GM18511 (cell line): ENCODE data around the gene PCK2.
A peak's percentile ranks its signal among the peaks of the same experiment; 100 is the strongest.
"Not testable (repeated sequence)": the region's sequence is repeated elsewhere in the genome, so short reads cannot be mapped to it uniquely, and the experiment has no call there.

Experiments
- ATAC-seq: cut with Tn5 transposase; IDR thresholded peaks from one replicate; pipeline ENCODE4 v1.9.1; 2021; ENCODE audit warnings: mild to moderate bottlenecking, moderate library complexity; ENCODE audit not compliant: unreplicated experiment

The PCK2 gene

GRCh38 chr14:24093207-24093900 lies 757 bp upstream of the PCK2 start:
- ATAC-seq: no peak

- ATAC-seq: peak; percentile 0
Observed at GRCh38 chr14:24094841-24095270, 745 bp downstream of the PCK2 start.

GRCh38 chr14:24095271-24096068 lies 1.4 kb downstream of the PCK2 start:
- peak; percentile 75 for ATAC-seq

DNA sequence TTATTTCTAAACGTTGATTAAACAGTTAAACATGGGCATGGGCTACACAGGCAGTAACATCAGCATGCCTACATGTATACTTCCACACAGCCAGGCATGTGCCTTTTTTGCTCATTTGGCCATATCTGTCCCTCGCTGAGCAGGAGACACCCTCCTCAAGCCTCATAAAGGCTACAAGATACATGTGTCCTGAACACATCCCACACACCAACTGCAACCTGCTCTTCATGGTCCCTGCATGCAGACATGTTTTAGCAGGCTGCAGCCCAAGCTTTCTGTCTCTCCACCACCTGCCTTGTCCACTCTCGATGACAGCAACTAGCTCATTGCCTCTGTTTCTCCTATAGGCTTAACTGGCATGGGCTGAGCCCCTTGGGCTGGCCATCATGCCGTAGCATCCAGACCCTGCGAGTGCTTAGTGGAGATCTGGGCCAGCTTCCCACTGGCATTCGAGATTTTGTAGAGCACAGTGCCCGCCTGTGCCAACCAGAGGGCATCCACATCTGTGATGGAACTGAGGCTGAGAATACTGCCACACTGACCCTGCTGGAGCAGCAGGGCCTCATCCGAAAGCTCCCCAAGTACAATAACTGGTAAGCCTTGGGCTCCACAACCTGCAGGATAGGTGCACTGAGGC lies 2.6 kb downstream of the PCK2 start:
- no peak for ATAC-seq

DNA sequence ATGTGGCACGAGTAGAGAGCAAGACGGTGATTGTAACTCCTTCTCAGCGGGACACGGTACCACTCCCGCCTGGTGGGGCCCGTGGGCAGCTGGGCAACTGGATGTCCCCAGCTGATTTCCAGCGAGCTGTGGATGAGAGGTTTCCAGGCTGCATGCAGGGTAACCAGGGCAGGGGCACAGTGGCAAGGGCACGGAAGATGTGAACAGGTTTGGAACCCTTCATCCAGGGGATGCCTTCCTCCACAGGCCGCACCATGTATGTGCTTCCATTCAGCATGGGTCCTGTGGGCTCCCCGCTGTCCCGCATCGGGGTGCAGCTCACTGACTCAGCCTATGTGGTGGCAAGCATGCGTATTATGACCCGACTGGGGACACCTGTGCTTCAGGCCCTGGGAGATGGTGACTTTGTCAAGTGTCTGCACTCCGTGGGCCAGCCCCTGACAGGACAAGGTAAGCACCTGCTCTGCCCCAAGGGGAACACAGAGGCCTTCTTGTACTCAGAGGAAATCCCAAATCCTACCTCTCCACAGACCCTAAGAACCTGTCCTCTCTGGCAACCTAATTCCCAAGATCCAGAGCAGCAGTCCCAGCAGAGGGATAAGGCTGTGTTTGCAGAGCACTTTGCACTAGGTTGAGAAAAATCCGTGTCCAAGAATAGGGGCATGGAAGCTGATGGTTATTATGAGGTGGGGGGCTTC lies 4.3 kb downstream of the PCK2 start:
- ATAC-seq: no peak

DNA sequence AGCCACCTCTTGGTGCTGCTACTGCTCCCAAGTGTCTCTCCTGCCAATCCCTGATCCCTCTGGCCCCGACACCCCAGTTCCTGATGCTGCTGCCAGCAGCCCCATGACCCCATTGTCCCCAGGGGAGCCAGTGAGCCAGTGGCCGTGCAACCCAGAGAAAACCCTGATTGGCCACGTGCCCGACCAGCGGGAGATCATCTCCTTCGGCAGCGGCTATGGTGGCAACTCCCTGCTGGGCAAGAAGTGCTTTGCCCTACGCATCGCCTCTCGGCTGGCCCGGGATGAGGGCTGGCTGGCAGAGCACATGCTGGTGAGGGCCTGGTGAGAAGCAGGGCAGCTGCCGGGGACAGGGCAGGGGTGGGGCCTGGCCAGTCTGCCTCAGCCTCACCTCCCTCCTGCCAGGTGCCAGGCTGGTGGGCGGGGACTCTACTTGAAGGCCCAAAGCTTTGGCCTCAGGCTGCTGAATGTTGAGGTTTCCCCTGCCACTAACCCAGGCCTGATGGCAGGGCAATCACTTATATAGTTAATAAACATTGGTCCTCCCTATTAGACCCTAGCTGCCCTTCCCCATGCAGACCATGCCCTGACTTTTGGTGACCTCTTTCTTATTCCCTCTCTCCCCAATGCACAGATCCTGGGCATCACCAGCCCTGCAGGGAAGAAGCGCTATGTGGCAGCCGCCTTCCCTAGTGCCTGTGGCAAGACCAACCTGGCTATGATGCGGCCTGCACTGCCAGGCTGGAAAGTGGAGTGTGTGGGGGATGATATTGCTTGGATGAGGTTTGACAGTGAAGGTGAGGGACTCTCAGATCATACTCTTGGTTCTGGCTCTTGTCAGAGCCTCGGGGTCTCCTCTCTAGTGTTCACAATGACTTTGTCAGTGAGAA lies 5.1 kb downstream of the PCK2 start:
- ATAC-seq: no peak

DNA sequence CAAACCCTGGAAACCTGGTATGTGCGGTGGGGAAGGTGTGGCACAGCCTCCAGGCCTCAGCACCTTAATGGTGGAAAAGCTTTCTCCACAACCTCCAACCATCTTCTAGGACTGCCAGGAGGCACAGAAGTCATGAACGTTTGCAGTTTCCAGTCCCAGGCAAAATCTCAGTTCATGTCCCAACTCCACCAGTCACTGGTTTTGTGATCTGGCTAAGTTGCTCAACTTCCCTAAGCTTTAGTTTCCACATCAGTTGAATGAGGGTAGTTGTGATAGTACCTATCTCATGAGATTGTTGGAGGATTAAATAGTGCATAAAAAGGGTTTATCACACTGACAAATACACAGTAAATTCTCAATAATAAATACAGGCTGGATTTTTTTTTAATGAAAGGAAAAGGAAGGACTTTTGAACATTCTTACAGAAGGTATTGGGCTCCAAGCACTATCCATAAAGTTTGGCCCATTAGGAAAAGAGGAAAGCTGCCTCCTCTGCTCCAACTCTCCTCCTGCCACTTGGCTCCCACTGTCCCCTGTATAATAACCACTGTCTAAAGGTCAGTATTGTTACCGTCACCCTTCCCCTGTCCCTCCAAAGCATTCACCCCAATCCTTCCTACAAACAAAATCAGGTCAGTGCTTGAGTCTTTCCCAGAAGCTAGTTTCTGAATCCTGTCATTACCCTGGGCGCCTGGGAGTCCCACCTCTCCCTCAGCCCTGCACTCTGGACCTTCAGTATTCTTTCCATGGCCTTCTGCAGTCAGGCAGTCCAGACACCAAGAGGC lies 6.3 kb downstream of the PCK2 start:
- no peak for ATAC-seq

DNA sequence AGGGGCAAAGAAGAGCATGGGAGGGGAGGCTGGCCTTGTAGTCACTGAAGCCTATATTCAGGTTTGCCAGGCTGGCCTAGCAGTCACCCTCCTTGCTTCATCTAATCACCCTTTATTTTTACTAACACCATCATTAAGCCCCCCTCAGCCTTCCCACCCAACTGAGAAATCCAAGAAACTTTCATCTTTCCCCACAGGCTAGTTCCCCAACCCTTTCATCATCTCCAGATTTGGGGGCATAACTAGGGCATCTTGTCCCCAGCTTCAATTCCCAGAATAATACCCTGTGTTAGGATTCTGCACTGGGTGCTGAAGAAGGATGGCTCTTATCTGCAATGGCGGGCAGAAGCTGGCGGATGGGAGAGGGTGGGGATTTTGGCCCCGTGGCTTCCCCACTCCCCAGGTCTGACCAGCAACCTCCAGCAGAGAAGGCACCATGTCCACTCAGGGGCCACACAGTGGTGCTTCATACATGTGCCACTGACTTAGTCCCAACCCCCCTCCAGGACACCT lies 6.9 kb downstream of the PCK2 start:
- no peak for ATAC-seq

DNA sequence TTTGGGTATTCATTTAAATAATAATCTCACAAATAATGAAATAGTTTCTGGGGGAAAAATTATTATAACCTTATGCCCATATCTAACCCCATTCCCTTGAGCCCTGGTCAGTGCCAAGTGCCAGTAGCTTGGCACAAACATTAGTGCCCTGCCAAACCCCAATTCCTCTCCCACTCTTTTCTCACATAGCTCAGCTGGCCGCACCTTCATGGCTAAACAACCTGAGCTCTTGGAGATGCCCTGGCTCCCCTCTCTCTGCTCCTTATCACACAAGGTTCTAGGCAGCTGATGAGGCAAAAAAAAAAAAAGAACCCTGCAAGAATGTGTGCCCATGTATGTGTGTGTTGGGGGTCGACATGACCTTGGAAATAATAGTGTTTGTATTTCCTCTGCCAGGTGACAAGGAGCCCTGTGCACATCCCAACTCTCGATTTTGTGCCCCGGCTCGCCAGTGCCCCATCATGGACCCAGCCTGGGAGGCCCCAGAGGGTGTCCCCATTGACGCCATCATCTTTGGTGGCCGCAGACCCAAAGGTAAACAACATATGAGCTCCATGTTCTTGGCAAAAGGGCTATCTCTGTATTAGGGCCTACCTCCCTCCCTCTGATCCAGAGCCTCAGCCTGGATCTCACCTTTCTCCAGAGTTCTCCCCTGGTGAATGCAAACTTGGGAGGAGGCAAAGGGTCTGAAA lies 8.4 kb downstream of the PCK2 start:
- ATAC-seq: no peak

GRCh38 chr14:24103451-24103850 lies 9.3 kb downstream of the PCK2 start:
- no peak for ATAC-seq

GRCh38 chr14:24105609-24106239 lies 11.6 kb downstream of the PCK2 start:
- ATAC-seq: not testable (repeated sequence)

DNA sequence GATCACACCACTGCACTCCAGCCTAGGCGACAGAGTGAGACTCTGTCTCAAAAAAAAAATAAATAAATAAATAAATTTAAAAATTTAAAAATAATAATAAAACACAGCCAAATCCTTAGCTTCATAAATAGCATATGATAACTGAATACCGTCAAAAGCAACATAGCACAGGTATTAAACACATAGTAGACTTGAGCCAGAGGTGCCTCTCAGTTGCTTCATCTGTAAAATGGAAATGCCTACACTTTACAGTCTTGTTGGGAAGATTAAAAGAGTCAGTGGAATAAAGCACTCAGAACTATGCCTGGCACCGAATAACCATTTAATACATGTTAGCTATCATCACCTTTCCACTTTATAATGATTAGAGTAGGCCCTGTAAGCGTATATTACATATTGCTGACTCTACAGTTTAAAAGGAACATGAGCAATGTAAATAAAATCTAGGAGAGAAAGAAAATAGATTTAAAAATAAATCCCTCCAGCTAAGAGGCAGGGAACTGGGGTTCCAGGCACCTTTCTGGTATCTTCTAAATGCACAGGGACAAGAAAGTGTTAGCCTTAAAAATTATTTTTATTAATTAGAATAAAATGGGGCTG lies 12.7 kb downstream of the PCK2 start:
- no peak for ATAC-seq

DNA sequence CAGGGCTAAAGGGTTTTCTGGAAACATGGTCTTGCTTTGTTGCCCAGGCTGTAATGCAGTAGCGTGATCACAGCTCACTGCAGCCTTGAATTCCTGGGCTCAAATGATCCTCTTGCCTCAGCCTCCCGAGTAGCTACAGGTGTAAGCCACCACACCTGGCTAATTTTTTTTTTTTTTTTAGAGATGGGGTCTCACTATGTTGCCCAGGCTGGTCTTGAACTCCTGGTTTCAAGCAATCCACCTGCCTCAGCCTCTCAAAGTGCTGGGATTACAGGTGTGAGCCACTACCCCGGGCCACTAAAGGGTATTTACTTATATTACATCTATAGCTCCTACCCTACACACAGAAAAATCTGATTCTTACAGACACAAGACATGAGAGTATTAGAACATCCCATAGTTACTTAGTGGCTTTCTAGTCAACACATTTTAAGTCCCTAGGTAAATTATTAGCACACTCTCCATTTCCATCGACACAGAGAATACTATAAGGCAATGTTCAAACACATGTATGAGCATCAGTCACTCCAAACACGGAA lies 14.3 kb downstream of the PCK2 start:
- ATAC-seq: peak; percentile 36

GRCh38 chr14:24110060-24110459 lies 15.9 kb downstream of the PCK2 start:
- ATAC-seq: no peak

DNA sequence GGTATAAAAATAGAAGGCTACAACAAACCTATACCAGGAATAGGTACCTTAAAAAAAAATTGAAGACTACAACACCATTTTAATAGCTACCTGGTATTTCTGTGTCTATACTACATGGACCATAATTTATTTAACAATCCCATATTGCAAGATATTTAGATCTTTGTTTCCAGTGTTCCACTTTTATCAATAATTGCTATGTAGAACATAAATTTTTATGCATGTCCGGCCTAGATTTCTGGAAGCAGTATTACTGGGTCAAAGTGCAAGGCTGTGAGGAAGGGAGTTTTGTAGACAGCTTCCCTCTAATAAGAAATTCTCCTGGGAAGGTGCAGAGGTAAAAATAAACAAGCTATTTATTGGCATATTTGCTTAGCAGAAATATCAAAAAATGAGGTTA lies 16.4 kb downstream of the PCK2 start:
- ATAC-seq: no peak

DNA sequence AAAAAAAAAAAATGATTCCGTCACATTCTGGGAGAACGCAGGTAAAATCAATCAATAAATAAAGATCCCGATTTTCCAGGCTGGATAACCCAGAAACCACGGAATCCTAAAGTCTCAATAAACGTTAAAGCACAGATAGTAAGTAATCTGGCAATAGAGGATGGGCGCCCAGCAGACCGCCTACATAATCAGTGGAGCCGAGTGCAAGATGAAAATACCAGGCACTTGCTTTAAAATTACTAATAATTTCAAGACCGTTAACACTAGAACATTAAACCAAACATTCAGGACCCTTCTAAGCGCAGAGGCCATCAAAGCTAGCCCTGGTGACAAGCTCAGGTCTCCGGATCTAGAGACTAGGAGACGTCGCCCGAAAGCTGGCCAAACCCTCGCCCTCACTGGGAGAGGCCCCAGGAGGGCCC lies 19.3 kb downstream of the PCK2 start:
- ATAC-seq: no peak

DNA sequence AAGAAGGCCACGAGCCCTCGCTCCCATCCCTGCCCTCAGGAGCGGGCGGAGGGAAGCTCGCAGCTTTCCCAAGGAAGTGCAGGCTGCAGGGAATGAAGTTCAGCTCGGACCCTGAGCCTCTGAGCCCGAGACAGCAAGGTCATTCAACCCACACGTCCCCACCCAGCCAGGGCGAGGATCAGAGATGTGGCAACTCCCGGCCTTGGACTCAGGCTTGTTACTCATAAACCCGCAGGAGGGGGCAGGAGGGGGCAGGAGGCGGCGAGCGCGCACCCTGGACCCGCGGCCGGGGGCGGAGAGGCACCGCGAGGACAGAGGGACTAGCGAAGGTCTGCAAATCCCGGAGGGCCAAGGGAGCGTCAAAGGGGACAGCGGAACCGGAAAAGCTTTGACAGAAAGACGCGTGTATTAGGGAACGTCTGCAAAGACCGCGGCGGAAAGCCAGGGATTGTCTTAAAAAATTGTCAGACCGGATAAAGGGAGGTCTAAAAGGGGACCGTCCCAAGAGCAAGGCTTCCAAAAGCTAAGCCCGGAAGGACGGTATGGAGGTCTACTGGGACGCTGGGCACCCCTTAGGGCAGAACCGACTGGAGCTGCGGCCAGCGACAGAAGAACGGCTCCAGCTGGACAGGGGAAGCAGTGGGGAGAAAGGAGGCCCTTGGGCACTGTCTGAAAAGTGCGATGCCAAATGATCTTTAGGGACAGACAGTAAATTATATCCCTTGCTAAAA lies 19.9 kb downstream of the PCK2 start:
- ATAC-seq: peak; percentile 38
